Neural cell (in vitro differentiated cells): Measurements from ENCODE around the gene FGD5. TPM values are rescaled to one million over a fixed set of nuclear protein-coding genes. Genes with fewer than 3 reads are reported as not detected.

Source experiments
- H2AFZ ChIP-seq: fragments of 200-600, 300-800 bp; sonication (generic), shearing (Covaris generic); 2 replicates; pipeline ENCODE4 v1.6.0; 2014; ENCODE audit warnings: low read depth, mild to moderate bottlenecking, antibody characterized with exemption, low read length, moderate library complexity
- H3F3A ChIP-seq: fragments of 200-600 bp; shearing (Covaris generic); 2 replicates; pipeline ENCODE4 v1.6.1; 2016; ENCODE audit warnings: mild to moderate bottlenecking, moderate library complexity, mixed read lengths, antibody characterized with exemption, low read length; ENCODE audit not compliant: insufficient read depth, poor library complexity, severe bottlenecking
- H3K27ac ChIP-seq: fragments of 200-600, 300-800 bp; sonication (generic), shearing (Covaris generic); 2 replicates; pipeline ENCODE4 v1.5.1; 2014; ENCODE audit warnings: mild to moderate bottlenecking, low read length, moderate library complexity
- H3K27me3 ChIP-seq: fragments of 300-800, 200-600 bp; sonication (generic), shearing (Covaris generic); 2 replicates; pipeline ENCODE4 v1.6.0; 2014; ENCODE audit warnings: mild to moderate bottlenecking, low read depth, low read length, moderate library complexity; ENCODE audit not compliant: insufficient read depth
- H3K36me3 ChIP-seq: fragments of 300-800, 200-600 bp; sonication (generic), shearing (Covaris generic); 2 replicates; pipeline ENCODE4 v1.5.1; 2014; ENCODE audit warnings: mild to moderate bottlenecking, antibody characterized with exemption, low read length, moderate library complexity; ENCODE audit not compliant: insufficient read depth
- H3K4me2 ChIP-seq: fragments of 300-800, 200-600 bp; sonication (generic), shearing (Covaris generic); 2 replicates; pipeline ENCODE4 v1.6.0; 2014; ENCODE audit warnings: mild to moderate bottlenecking, low read length
- H3K4me3 ChIP-seq: fragments of 300-800, 200-600 bp; sonication (generic), shearing (Covaris generic); 2 replicates; pipeline ENCODE4 v1.5.1; 2014; ENCODE audit warnings: mild to moderate bottlenecking, low read length, moderate library complexity
- H3K79me2 ChIP-seq: fragments of 200-600 bp; shearing (Covaris generic); replicated peaks from 2 replicates; pipeline ENCODE4 v1.6.0; 2014; ENCODE audit warnings: mild to moderate bottlenecking, low read length, moderate library complexity; ENCODE audit not compliant: insufficient read depth
- H3K9ac ChIP-seq: fragments of 300-800, 200-600 bp; sonication (generic), shearing (Covaris generic); 2 replicates; pipeline ENCODE4 v1.6.1; 2016; ENCODE audit warnings: mild to moderate bottlenecking, low read length, mixed read lengths
- H3K9me2 ChIP-seq: fragments of 200-600 bp; shearing (Covaris generic); 2 replicates; pipeline ENCODE4 v1.6.1; 2016; ENCODE audit warnings: mild to moderate bottlenecking, low read length, mixed read lengths; ENCODE audit not compliant: insufficient read depth
- H3K9me3 ChIP-seq: fragments of 200-600, 300-800 bp; sonication (generic), shearing (Covaris generic); 2 replicates; pipeline ENCODE4 v1.6.1; 2016; ENCODE audit warnings: mild to moderate bottlenecking, mixed run types, low read length, moderate library complexity, mixed read lengths
- H4K20me1 ChIP-seq: fragments of 200-600 bp; shearing (Covaris generic); 2 replicates; pipeline ENCODE4 v1.6.1; 2016; ENCODE audit warnings: mild to moderate bottlenecking, mixed run types; ENCODE audit not compliant: insufficient read depth
- CTCF ChIP-seq: fragments of 450-650 bp; IDR thresholded peaks from 2 replicates; pipeline ENCODE4 v1.5.1; 2014; ENCODE audit warnings: antibody characterized with exemption, mild to moderate bottlenecking, moderate library complexity; ENCODE audit not compliant: poor library complexity, severe bottlenecking
- EP300 ChIP-seq: fragments of 450-650 bp; conservative IDR thresholded peaks from 2 replicates; pipeline ENCODE4 v1.6.1; 2014; ENCODE audit warnings: antibody characterized with exemption, mild to moderate bottlenecking, moderate library complexity; ENCODE audit not compliant: poor library complexity, severe bottlenecking
- EZH2 ChIP-seq: fragments of 200-600, 300-800 bp; shearing (Covaris generic), sonication (generic); IDR thresholded peaks from 2 replicates; pipeline ENCODE4 v1.6.1; 2014; ENCODE audit warnings: antibody characterized with exemption, low read length, borderline replicate concordance, mild to moderate bottlenecking; ENCODE audit not compliant: insufficient read depth, poor library complexity, severe bottlenecking
- MXI1 ChIP-seq: fragments of 450-650 bp; conservative IDR thresholded peaks from 2 replicates; pipeline ENCODE4 v1.6.1; 2014; ENCODE audit warnings: antibody characterized with exemption, mild to moderate bottlenecking; ENCODE audit not compliant: poor library complexity, severe bottlenecking
- POLR2AphosphoS5 ChIP-seq: IDR thresholded peaks from 2 replicates; pipeline ENCODE4 v1.6.1; 2012
- RAD21 ChIP-seq: fragments of 450-650 bp; conservative IDR thresholded peaks from 2 replicates; pipeline ENCODE4 v1.6.1; 2014; ENCODE audit warnings: antibody characterized with exemption, mild to moderate bottlenecking, moderate library complexity
- SMC3 ChIP-seq: fragments of 450-650 bp; conservative IDR thresholded peaks from 2 replicates; pipeline ENCODE4 v1.6.1; 2014; ENCODE audit warnings: antibody characterized with exemption, mild to moderate bottlenecking, moderate library complexity; ENCODE audit not compliant: poor library complexity
- TAF1 ChIP-seq: IDR thresholded peaks from 2 replicates; pipeline ENCODE4 v1.6.1; 2012; ENCODE audit warnings: low read depth
- polyA plus RNA-seq: library from polyadenylated mRNA; depleted of rRNA; stranded (reverse); fragments of >200 nt; gene quantifications from 2 replicates; pipeline ENCODE4 v1.2.3, GENCODE V29; 2014
- TF ChIP-seq, protein P1 (sequence below): IDR thresholded peaks from 2 replicates; pipeline ENCODE4 v1.6.1; 2012; ENCODE audit warnings: borderline replicate concordance

The FGD5 gene
- polyA plus RNA-seq, 1 donor from 2014 or later = not detected

- Histone ChIP-seq H2AFZ (no peak overlapping the region), H3K79me2 (no peaks in the 10 kb centered on the region), H3K9ac (no peak overlapping the region), H3K27ac (no peak overlapping the region), H3K4me2 (no peak overlapping the region), H3K4me3 (no peak overlapping the region), H3K9me3 (no peaks in the 10 kb centered on the region), H4K20me1 (no peaks in the 10 kb centered on the region), H3K36me3 (no peaks in the 10 kb centered on the region), H3F3A (no peaks in the 10 kb centered on the region), H3K9me2 (no peaks in the 10 kb centered on the region), H3K27me3 (no peaks in the 10 kb centered on the region)
- TF ChIP-seq EZH2 (no peak), EP300 (no peak), RAD21 (no peak), POLR2AphosphoS5 (no peak), TAF1 (no peak), CTCF (no peak), MXI1 (no peak), SMC3 (no peak)
- TF ChIP-seq, protein P1, sequence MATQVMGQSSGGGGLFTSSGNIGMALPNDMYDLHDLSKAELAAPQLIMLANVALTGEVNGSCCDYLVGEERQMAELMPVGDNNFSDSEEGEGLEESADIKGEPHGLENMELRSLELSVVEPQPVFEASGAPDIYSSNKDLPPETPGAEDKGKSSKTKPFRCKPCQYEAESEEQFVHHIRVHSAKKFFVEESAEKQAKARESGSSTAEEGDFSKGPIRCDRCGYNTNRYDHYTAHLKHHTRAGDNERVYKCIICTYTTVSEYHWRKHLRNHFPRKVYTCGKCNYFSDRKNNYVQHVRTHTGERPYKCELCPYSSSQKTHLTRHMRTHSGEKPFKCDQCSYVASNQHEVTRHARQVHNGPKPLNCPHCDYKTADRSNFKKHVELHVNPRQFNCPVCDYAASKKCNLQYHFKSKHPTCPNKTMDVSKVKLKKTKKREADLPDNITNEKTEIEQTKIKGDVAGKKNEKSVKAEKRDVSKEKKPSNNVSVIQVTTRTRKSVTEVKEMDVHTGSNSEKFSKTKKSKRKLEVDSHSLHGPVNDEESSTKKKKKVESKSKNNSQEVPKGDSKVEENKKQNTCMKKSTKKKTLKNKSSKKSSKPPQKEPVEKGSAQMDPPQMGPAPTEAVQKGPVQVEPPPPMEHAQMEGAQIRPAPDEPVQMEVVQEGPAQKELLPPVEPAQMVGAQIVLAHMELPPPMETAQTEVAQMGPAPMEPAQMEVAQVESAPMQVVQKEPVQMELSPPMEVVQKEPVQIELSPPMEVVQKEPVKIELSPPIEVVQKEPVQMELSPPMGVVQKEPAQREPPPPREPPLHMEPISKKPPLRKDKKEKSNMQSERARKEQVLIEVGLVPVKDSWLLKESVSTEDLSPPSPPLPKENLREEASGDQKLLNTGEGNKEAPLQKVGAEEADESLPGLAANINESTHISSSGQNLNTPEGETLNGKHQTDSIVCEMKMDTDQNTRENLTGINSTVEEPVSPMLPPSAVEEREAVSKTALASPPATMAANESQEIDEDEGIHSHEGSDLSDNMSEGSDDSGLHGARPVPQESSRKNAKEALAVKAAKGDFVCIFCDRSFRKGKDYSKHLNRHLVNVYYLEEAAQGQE = no peak
These were observed 24.6 kb downstream of the FGD5 start for GRCh38 chr3:14843321-14843720.

- Histone ChIP-seq H4K20me1 (no peaks in the 10 kb centered on the region), H3K36me3 (no peaks in the 10 kb centered on the region), H3K9ac (no peak overlapping the region), H3K27ac (no peak overlapping the region), H3K9me2 (no peaks in the 10 kb centered on the region), H3K9me3 (no peaks in the 10 kb centered on the region), H3K4me3 (no peak overlapping the region), H3F3A (no peaks in the 10 kb centered on the region), H3K27me3 (no peaks in the 10 kb centered on the region), H3K4me2 (no peak overlapping the region), H3K79me2 (no peaks in the 10 kb centered on the region), H2AFZ (no peak overlapping the region)
- TF ChIP-seq, protein P1 = no peak
- TF ChIP-seq EP300 = no peak
- no peak for TF ChIP-seq EZH2
- no peak for TF ChIP-seq MXI1
- TF ChIP-seq SMC3 = no peak
- TF ChIP-seq RAD21 = no peak
- no peak for TF ChIP-seq CTCF
- TF ChIP-seq TAF1 = no peak
- TF ChIP-seq POLR2AphosphoS5 = no peak
These were observed 25.8 kb downstream of the FGD5 start for GRCh38 chr3:14844386-14845170.
